K562 (cell line): Measurements from ENCODE around the gene BAG5. TPM values are rescaled to one million over a fixed set of nuclear protein-coding genes. Genes with fewer than 3 reads are reported as not detected.

Source experiments
- BCL6 ChIP-seq: fragments of 250-450 bp; sonication (Bioruptor Pico); IDR thresholded peaks from 2 replicates; pipeline ENCODE4 v1.4.0; 2020
- CLOCK ChIP-seq: fragments of 250-450 bp; sonication (Bioruptor Pico); IDR thresholded peaks from 2 replicates; pipeline ENCODE4 v1.4.0; 2020; ENCODE audit warnings: mild to moderate bottlenecking, moderate library complexity, borderline replicate concordance
- CREB3L1 ChIP-seq: fragments of 450-650 bp; IDR thresholded peaks from 2 replicates; pipeline ENCODE4 v1.6.1; 2014; ENCODE audit warnings: low read depth, mild to moderate bottlenecking, moderate library complexity, borderline replicate concordance
- CREM ChIP-seq: IDR thresholded peaks from 2 replicates; pipeline ENCODE4 v1.6.1; 2014; ENCODE audit warnings: antibody characterized with exemption, low read depth
- GATA2 ChIP-seq: sonication (generic); formaldehyde crosslinking; IDR thresholded peaks from 2 replicates; pipeline ENCODE4 v1.4.0; 2020; ENCODE audit warnings: mild to moderate bottlenecking, missing genetic modification reagents
- HMBOX1 ChIP-seq: sonication (generic); IDR thresholded peaks from 2 replicates; pipeline ENCODE4 v1.6.1; 2016
- HMGN3 ChIP-seq: IDR thresholded peaks from 2 replicates; pipeline ENCODE4 v1.6.1; 2011; ENCODE audit warnings: borderline replicate concordance, low read depth, mild to moderate bottlenecking, mixed read lengths, low read length; ENCODE audit not compliant: insufficient read length; ENCODE audit errors: extremely low read depth
- ILK ChIP-seq: fragments of 450-650 bp; IDR thresholded peaks from 2 replicates; pipeline ENCODE4 v1.6.1; 2016; ENCODE audit warnings: missing genetic modification characterization, low read depth, mild to moderate bottlenecking, missing compliant biosample characterization, moderate library complexity, borderline replicate concordance
- MAFG ChIP-seq: fragments of 450-650 bp; conservative IDR thresholded peaks from 2 replicates; pipeline ENCODE4 v1.6.1; 2016; ENCODE audit warnings: missing genetic modification characterization, missing compliant biosample characterization
- MEF2D ChIP-seq: conservative IDR thresholded peaks from 2 replicates; pipeline ENCODE4 v1.6.1; 2016; ENCODE audit warnings: low read depth, missing genetic modification characterization, missing compliant biosample characterization
- PHF8 ChIP-seq: fragments of 200-600 bp; sonication (generic); IDR thresholded peaks from 2 replicates; pipeline ENCODE4 v1.6.1; 2012; ENCODE audit warnings: mixed run types, mild to moderate bottlenecking, inconsistent platforms, low read length, moderate library complexity, borderline replicate concordance
- POLR2A ChIP-seq: fragments of 450-650 bp; conservative IDR thresholded peaks from 2 replicates; pipeline ENCODE4 v1.6.1; 2016
- PTTG1 ChIP-seq: fragments of 450-650 bp; IDR thresholded peaks from 2 replicates; pipeline ENCODE4 v1.6.1; 2016; ENCODE audit warnings: low read depth, mild to moderate bottlenecking, missing genetic modification characterization, missing compliant biosample characterization
- RHOXF2B ChIP-seq: fragments of 250-450 bp; sonication (Bioruptor Pico); conservative IDR thresholded peaks from 2 replicates; pipeline ENCODE4 v1.5.1; 2021
- SIRT6 ChIP-seq: IDR thresholded peaks from one replicate; pipeline ENCODE4 v1.6.1; 2012; ENCODE audit warnings: low read depth, mild to moderate bottlenecking, control low read depth, inconsistent platforms, low read length, moderate library complexity
- SRSF3 ChIP-seq: fragments of 200-400 bp; formaldehyde crosslinking; IDR thresholded peaks from 2 replicates; pipeline ENCODE4 v1.6.1; 2016; ENCODE audit warnings: mild to moderate bottlenecking, low read length, moderate library complexity; ENCODE audit not compliant: insufficient read depth
- TAF1 ChIP-seq: IDR thresholded peaks from 2 replicates; pipeline ENCODE4 v1.6.1; 2011; ENCODE audit warnings: mild to moderate bottlenecking, low read length, moderate library complexity; ENCODE audit not compliant: insufficient read depth, control insufficient read depth, severe bottlenecking; ENCODE audit errors: extremely low read depth
- TARDBP ChIP-seq: fragments of 450-650 bp; IDR thresholded peaks from 2 replicates; pipeline ENCODE4 v1.6.1; 2016
- YY1 ChIP-seq, 3 experiments: IDR thresholded peaks; 2 replicates each; pipeline ENCODE4 v1.6.1; 2011; ENCODE audit warnings: low read length in 2 of 3, mild to moderate bottlenecking in 2 of 3, moderate library complexity in 2 of 3, borderline replicate concordance in 1 of 3, control low read depth in 1 of 3, low read depth in 1 of 3; ENCODE audit not compliant: insufficient read depth in 3 of 3, insufficient replicate concordance in 2 of 3, control insufficient read depth in 1 of 3, insufficient read length in 1 of 3; ENCODE audit errors: extremely low read depth in 1 of 3
- ZFP36 ChIP-seq: fragments of 150-350 bp; IDR thresholded peaks from 2 replicates; pipeline ENCODE4 v1.6.1; 2018; ENCODE audit warnings: low read length, low read depth; ENCODE audit not compliant: partially characterized antibody
- ZKSCAN1 ChIP-seq: fragments of 150-350 bp; IDR thresholded peaks from 2 replicates; pipeline ENCODE4 v1.6.1; 2016; ENCODE audit warnings: low read depth, low read length
- polyA plus RNA-seq, 8 experiments: library from polyadenylated mRNA; depleted of rRNA in 4 of 8; stranded (reverse) in 5 of 8; unstranded in 3 of 8; fragments of >200 nt; fragmentation: Nextera tagmentation in 2 of 8; fragmentation: Illumina TruSeq in 1 of 8; extraction: Ambion mirVana in 2 of 8; extraction: Trizol in 1 of 8; gene quantifications; 2 replicates each; pipeline versions ENCODE4 v1.2.1 to v1.2.3, GENCODE V29; 2011 to 2014; ENCODE audit warnings: inconsistent platforms in 1 of 8, missing spikeins in 1 of 8
- total RNA-seq, 7 experiments: library from RNA; depleted of rRNA in 6 of 7; stranded (reverse); fragments of >200 nt in 6 of 7; fragmentation: Illumina TruSeq in 2 of 7; extraction: Trizol in 2 of 7; gene quantifications; 2 replicates each; pipeline versions ENCODE4 v1.2.1 to v1.2.3, GENCODE V29; 2011 to 2021; ENCODE audit warnings: low replicate concordance in 1 of 7

BAG5 gene
- total and polyA plus RNA-seq, 9 of the 15 experiments (the other 6 are each of a cell fraction or from before 2014, with no cell fraction given) = 7.9 to 21.4 (median 13.2) TPM

GRCh38 chr14:103522649-103523574, 39.5 kb downstream of the BAG5 start, which contains the start of gene CKB (continued):
- no peak for TF ChIP-seq ILK (tag)
- no peak for TF ChIP-seq CREM
- no peak for TF ChIP-seq ZFP36
- no peak for TF ChIP-seq TARDBP
- TF ChIP-seq HMBOX1 = no peak
- peak; percentile 94 for TF ChIP-seq TAF1
- peak in 2 of 3 experiments; percentile 35 to 59 for TF ChIP-seq YY1 (IDR thresholded peaks at IDR 0.05; ENCODE audit: borderline replicate concordance in 1 of 3, control insufficient read depth in 1 of 3, extremely low read depth in 1 of 3, insufficient read depth in 3 of 3, insufficient read length in 1 of 3, insufficient replicate concordance in 2 of 3, low read depth in 1 of 3, low read length in 2 of 3)
- TF ChIP-seq PTTG1 (tag) = no peak
- TF ChIP-seq ZKSCAN1 = no peak
- peak; percentile 54; the same call in 1 of the 2 replicates for TF ChIP-seq PHF8
- TF ChIP-seq POLR2A = no peak; the same call in 1 of the 2 replicates
- TF ChIP-seq MEF2D (tag) = peak; percentile 60
- TF ChIP-seq SIRT6 = no peak
- no peak for TF ChIP-seq RHOXF2B (CRISPR knock-in tag)
- no peak for TF ChIP-seq GATA2
- TF ChIP-seq HMGN3 = peak; percentile 44
- no peak for TF ChIP-seq SRSF3
- TF ChIP-seq CLOCK (CRISPR knock-in tag) = no peak
- TF ChIP-seq MAFG (tag) = no peak
- no peak for TF ChIP-seq CREB3L1
- no peak for TF ChIP-seq BCL6 (CRISPR knock-in tag)
